DOHH2 (cell line): ENCODE measurements around the gene ALG1L2.
"Not testable (repeated sequence)": the region's sequence is repeated elsewhere in the genome, so short reads cannot be mapped to it uniquely, and the experiment has no call there.

Experiments
- H3F3A ChIP-seq: fragments of 200-600 bp; sonication (generic), shearing (Covaris generic); 2 replicates; pipeline ENCODE4 v1.6.0; 2016; ENCODE audit warnings: antibody characterized with exemption, mild to moderate bottlenecking; ENCODE audit not compliant: control insufficient read depth, insufficient read depth
- H3K27ac ChIP-seq: fragments of 200-600 bp; sonication (generic); 2 replicates; pipeline ENCODE4 v1.5.1; 2014; ENCODE audit warnings: low read depth, mild to moderate bottlenecking, low read length, moderate library complexity
- H3K27me3 ChIP-seq: fragments of 200-600 bp; sonication (generic); 2 replicates; pipeline ENCODE4 v1.6.1; 2014; ENCODE audit warnings: mild to moderate bottlenecking, low read length, mixed read lengths; ENCODE audit not compliant: control insufficient read depth
- H3K36me3 ChIP-seq: fragments of 200-600 bp; sonication (generic); 2 replicates; pipeline ENCODE4 v1.6.1; 2014; ENCODE audit warnings: mild to moderate bottlenecking, low read length, moderate library complexity, mixed read lengths; ENCODE audit not compliant: control insufficient read depth
- H3K4me1 ChIP-seq: fragments of 200-600 bp; sonication (generic); 2 replicates; pipeline ENCODE4 v1.6.1; 2014; ENCODE audit warnings: mild to moderate bottlenecking, low read length, mixed read lengths; ENCODE audit not compliant: control insufficient read depth
- H3K4me2 ChIP-seq: fragments of 200-600 bp; sonication (generic); 2 replicates; pipeline ENCODE4 v1.6.0; 2014; ENCODE audit warnings: mild to moderate bottlenecking, low read length, moderate library complexity
- H3K4me3 ChIP-seq: fragments of 200-600 bp; sonication (generic); 2 replicates; pipeline ENCODE4 v1.5.1; 2014; ENCODE audit warnings: mild to moderate bottlenecking, low read length, mixed read lengths
- H3K79me2 ChIP-seq: fragments of 200-600 bp; sonication (generic); 2 replicates; pipeline ENCODE4 v1.6.1; 2014; ENCODE audit warnings: mild to moderate bottlenecking, low read length, mixed read lengths; ENCODE audit not compliant: control insufficient read depth
- H3K9me2 ChIP-seq: fragments of 200-600 bp; sonication (generic); replicated peaks from 2 replicates; pipeline ENCODE4 v1.6.1; 2014; ENCODE audit warnings: mild to moderate bottlenecking, low read length, mixed read lengths; ENCODE audit not compliant: control insufficient read depth
- H3K9me3 ChIP-seq: fragments of 200-600 bp; sonication (generic); 2 replicates; pipeline ENCODE4 v1.6.1; 2014; ENCODE audit warnings: antibody characterized with exemption, low read length, mixed read lengths; ENCODE audit not compliant: control insufficient read depth, insufficient read depth
- H4K20me1 ChIP-seq: fragments of 200-600 bp; sonication (generic); 2 replicates; pipeline ENCODE4 v1.6.0; 2014; ENCODE audit warnings: low read depth, mild to moderate bottlenecking, antibody characterized with exemption, low read length, moderate library complexity; ENCODE audit not compliant: control insufficient read depth, insufficient read depth
- EZH2phosphoT487 ChIP-seq: fragments of 200-600 bp; sonication (generic); IDR thresholded peaks from 2 replicates; pipeline ENCODE4 v1.6.1; 2017; ENCODE audit warnings: borderline replicate concordance, mild to moderate bottlenecking, antibody characterized with exemption, low read length, moderate library complexity, mixed read lengths
- TF ChIP-seq, protein P1 (sequence below): fragments of 200-600 bp; sonication (generic); IDR thresholded peaks from one replicate; pipeline ENCODE4 v1.5.1; 2014; ENCODE audit warnings: antibody characterized with exemption, mild to moderate bottlenecking, low read depth, low read length; ENCODE audit not compliant: poor library complexity, severe bottlenecking

Gene ALG1L2

DNA sequence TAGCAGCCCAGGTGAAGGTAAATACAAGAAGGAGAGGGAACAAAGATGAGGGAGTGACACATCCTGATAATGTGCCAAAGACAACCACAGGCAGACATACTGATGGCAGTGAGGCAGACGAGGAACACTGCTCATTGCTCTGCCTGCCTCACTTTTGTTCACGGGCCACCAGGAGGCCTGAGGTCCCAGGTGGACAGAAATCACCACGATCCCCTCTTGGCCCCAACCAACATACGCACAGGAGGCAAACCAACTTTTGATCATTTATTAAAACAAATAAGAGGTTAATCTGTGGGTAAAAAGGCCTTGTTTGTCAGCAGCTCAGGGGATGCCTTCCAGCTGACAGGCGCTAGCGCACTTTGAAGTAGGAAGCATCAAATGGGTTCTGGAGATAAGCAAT, 4.2 kb downstream of the ALG1L2 start:
- Histone ChIP-seq H3K27ac (no peak overlapping the region), H3K9me2 (no peaks in the 10 kb centered on the region), H4K20me1 (no peaks in the 10 kb centered on the region), H3K4me3 (no peak overlapping the region), H3K9me3 (no peaks in the 10 kb centered on the region), H3F3A (no peaks in the 10 kb centered on the region), H3K79me2 (no peaks in the 10 kb centered on the region), H3K36me3 (no peaks in the 10 kb centered on the region), H3K4me2 (no peak overlapping the region), H3K27me3 (0 out of 2 replicates have a peak, but pooled peaks cover 3% of the 10 kb centered on the region), H3K4me1 (0 out of 2 replicates have a peak, but pooled peaks cover 3% of the 10 kb centered on the region)
- TF ChIP-seq, protein P1, sequence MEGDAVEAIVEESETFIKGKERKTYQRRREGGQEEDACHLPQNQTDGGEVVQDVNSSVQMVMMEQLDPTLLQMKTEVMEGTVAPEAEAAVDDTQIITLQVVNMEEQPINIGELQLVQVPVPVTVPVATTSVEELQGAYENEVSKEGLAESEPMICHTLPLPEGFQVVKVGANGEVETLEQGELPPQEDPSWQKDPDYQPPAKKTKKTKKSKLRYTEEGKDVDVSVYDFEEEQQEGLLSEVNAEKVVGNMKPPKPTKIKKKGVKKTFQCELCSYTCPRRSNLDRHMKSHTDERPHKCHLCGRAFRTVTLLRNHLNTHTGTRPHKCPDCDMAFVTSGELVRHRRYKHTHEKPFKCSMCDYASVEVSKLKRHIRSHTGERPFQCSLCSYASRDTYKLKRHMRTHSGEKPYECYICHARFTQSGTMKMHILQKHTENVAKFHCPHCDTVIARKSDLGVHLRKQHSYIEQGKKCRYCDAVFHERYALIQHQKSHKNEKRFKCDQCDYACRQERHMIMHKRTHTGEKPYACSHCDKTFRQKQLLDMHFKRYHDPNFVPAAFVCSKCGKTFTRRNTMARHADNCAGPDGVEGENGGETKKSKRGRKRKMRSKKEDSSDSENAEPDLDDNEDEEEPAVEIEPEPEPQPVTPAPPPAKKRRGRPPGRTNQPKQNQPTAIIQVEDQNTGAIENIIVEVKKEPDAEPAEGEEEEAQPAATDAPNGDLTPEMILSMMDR, result no peak
- no peak for TF ChIP-seq EZH2phosphoT487

DNA sequence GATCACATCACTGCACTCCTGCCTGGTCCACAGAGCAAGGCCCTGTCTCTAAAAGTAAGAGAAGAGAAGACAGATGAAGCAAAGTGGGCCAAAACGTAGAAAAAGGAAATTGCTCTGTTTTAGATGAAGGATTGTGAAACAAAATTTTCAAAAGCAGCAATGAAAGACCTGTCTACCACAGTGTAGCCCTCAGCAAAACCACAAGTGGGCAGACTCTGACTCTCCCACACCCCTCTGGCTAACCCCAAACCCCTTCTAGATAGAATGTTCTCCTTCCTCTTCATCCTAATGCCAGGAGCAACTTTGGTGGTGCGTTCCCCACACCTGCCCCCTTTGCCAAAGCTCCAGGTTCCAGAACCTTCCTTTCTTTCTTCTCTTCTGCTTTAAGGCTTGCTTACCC, 5.0 kb downstream of the ALG1L2 start:
- H3K4me2 ChIP-seq, H3F3A ChIP-seq, H3K27ac ChIP-seq, H3K27me3 ChIP-seq, H3K4me1 ChIP-seq, H3K9me2 ChIP-seq, H4K20me1 ChIP-seq, H3K4me3 ChIP-seq, H3K9me3 ChIP-seq, H3K36me3 ChIP-seq, H3K79me2 ChIP-seq: not testable (repeated sequence)

DNA sequence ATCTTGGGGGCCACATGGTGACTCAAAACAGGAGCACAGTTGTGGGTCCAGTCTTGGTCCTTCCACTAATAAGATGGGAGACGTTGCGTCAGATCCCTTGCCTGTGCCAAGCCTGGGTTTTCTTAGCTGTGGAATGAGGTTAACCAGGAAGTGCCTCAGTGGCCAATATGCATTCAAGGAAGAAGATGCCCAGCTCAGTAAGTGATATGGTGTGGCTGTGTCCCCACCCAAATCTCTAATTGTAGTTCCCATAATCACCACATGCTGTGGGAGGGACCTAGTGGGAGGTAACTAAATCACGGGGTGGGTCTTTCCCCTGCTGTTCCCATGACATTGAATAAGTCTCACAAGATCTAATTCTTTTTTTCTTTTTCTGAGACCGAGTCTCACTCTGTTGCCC, 6.4 kb downstream of the ALG1L2 start:
- no peaks in the 10 kb centered on the region for H3K27me3 ChIP-seq
- H3K9me3 ChIP-seq, result no peaks in the 10 kb centered on the region
- H3K4me3 ChIP-seq, result no peak overlapping the region
- no peak overlapping the region for H3K27ac ChIP-seq
- peaks cover under 1% of the 10 kb centered on the region for H3K4me1 ChIP-seq
- H3F3A ChIP-seq, result no peaks in the 10 kb centered on the region
- H3K79me2 ChIP-seq, result no peaks in the 10 kb centered on the region
- TF ChIP-seq, protein P1, result no peak
- TF ChIP-seq EZH2phosphoT487, result no peak
- H3K4me2 ChIP-seq, result no peak overlapping the region
- H4K20me1 ChIP-seq, result no peaks in the 10 kb centered on the region
- H3K36me3 ChIP-seq, result no peaks in the 10 kb centered on the region
- no peaks in the 10 kb centered on the region for H3K9me2 ChIP-seq

DNA sequence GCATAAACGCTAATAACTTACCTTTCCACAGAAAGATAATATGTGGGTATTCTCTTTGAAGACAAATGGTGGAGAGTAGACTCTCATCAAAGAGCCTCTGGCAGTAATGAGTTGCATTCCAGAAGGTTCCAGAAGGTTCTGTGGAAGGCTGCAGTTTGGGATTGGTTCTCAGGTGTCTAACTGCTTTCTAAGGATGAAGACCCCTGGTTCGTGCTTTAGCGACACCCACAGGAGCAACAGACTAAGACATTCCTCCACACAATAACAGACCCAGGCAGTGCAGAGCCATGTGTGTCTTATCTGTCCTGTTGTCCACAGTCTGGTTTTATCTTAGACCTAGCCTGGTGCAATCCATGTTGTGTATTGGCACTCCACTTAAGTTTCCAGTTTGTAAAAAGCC, 9.1 kb downstream of the ALG1L2 start:
- not testable (repeated sequence) for H3K4me3 ChIP-seq, H3K27me3 ChIP-seq, H3K79me2 ChIP-seq, H3F3A ChIP-seq, H3K4me2 ChIP-seq, H3K9me2 ChIP-seq, H3K27ac ChIP-seq, H3K9me3 ChIP-seq, H4K20me1 ChIP-seq, H3K36me3 ChIP-seq
- H3K4me1 ChIP-seq, result peaks cover 19% of the 10 kb centered on the region
